ENCODE data around the gene CALD1.

The CALD1 gene

DNA sequence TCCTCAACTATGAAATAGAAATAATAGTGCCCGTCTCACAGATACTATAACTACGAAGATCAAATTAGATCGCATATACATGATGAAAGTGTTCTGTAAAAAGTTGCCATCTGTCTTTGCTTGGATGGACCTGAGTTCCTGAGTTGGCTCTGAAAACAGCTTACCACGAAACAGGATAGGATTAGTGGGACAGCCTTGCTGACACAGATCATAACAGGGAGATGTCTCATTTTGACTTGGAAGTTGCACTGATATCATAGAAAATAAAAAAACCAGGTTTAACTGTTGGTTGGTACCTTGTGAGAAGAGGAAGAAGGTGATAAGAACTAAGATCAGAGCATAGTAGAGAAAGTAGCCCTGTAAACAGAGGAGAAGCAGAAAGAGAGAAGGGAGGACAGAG, 127.6 kb downstream of the CALD1 start:
- H3K36me3 ChIP-seq, result no peaks in the 10 kb centered on the region
- no peaks in the 10 kb centered on the region for H3K9me3 ChIP-seq
- no peak overlapping the region for H3K4me3 ChIP-seq (ENCODE audit: low read depth in 1 of 2, low read length in 1 of 2)
- TF ChIP-seq, protein P1, sequence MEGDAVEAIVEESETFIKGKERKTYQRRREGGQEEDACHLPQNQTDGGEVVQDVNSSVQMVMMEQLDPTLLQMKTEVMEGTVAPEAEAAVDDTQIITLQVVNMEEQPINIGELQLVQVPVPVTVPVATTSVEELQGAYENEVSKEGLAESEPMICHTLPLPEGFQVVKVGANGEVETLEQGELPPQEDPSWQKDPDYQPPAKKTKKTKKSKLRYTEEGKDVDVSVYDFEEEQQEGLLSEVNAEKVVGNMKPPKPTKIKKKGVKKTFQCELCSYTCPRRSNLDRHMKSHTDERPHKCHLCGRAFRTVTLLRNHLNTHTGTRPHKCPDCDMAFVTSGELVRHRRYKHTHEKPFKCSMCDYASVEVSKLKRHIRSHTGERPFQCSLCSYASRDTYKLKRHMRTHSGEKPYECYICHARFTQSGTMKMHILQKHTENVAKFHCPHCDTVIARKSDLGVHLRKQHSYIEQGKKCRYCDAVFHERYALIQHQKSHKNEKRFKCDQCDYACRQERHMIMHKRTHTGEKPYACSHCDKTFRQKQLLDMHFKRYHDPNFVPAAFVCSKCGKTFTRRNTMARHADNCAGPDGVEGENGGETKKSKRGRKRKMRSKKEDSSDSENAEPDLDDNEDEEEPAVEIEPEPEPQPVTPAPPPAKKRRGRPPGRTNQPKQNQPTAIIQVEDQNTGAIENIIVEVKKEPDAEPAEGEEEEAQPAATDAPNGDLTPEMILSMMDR (IDR thresholded peaks at IDR 0.05), result no peak
- peaks cover 4 to 5% of the 10 kb centered on the region in 2 experiments for H3K4me1 ChIP-seq (ENCODE audit: control insufficient read depth in 1 of 2, insufficient read depth in 1 of 2, low read depth in 1 of 2, low read length in 1 of 2)
- H3K27ac ChIP-seq, result no peak overlapping the region
- no peaks in the 10 kb centered on the region for H3K27me3 ChIP-seq

DNA sequence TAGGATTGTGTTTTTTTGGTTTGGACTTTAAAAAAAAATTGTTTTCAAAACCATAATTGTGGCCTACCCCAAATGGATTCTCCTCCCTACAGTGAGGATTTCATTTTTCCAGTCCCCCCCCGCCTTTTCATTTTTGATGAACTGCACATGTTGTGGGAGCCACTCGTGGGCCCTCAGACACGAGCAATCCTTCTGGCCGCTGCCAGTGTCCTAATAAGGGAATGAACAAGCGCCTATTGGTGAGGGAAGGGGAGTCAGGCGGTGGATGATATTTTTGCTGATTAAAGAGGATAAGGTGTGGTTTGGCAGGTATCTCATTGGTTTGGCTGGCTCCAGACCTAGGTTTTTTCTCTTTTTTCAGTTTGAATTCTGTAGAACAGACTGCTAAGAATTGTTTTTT, 128.2 kb downstream of the CALD1 start:
- Histone ChIP-seq H3K4me1 (ENCODE audit: control insufficient read depth in 1 of 2, insufficient read depth in 1 of 2, low read depth in 1 of 2, low read length in 1 of 2) (peaks cover 4 to 5% of the 10 kb centered on the region in 2 experiments), H3K27ac (no peak overlapping the region), H3K36me3 (no peaks in the 10 kb centered on the region), H3K4me3 (ENCODE audit: low read depth in 1 of 2, low read length in 1 of 2) (no peak overlapping the region), H3K27me3 (no peaks in the 10 kb centered on the region), H3K9me3 (no peaks in the 10 kb centered on the region)
- TF ChIP-seq, protein P1 (IDR thresholded peaks at IDR 0.05), result no peak

DNA sequence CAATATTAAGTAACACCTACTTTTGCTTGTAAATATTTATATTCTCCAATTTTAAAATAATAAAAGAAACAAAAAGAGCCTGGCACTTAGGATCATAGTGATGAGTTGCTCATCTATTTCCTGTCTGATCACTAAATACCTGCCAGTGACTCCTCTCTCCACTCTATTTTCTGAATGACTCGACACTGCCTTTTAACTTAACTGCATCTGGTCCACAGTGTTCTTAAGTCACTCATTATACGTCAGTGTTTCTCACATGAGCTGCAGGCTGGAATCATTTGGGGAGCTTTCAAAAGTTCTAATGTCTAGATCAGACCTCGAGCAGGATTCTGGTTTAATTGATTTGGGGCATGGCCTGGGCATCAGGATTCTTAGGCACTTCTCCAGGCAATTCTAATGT, 128.9 kb downstream of the CALD1 start:
- Histone ChIP-seq H3K4me3 (ENCODE audit: low read depth in 1 of 2, low read length in 1 of 2) (no peak overlapping the region), H3K27me3 (no peaks in the 10 kb centered on the region), H3K9me3 (no peaks in the 10 kb centered on the region), H3K36me3 (no peaks in the 10 kb centered on the region), H3K4me1 (ENCODE audit: control insufficient read depth in 1 of 2, insufficient read depth in 1 of 2, low read depth in 1 of 2, low read length in 1 of 2) (peaks cover 4 to 5% of the 10 kb centered on the region in 2 experiments), H3K27ac (no peak overlapping the region)
- TF ChIP-seq, protein P1 (IDR thresholded peaks at IDR 0.05), result no peak

DNA sequence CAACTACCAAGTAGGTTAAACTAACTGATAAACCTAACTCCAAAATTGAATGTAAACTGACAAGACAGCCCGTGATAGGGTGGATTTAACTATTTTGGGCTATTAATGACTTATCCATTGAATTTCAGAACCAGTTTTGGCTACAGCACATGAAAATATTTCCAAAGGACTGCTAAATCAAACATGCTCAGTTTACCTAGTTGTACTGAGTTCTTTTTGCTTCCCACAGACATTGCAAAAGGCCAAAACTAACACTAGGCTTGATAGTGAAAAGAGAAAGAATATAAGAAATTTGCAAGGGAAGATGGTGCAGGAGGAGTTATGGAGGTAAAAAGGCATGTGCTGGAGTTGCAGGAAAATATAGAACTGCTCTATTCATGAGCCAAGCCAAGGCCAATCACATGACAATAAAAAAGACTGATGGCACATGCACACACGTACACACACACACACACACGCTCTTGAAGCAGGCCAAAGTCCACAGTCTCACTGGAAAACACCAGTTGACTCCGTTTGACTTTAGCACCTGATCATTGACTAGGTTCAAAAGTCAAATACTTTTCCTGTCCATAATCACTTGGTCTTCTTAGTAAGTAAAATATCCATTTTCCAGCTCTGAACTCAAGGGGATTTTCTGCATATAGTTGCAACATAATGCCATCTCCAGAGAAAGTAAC, 130.9 kb downstream of the CALD1 start:
- Histone ChIP-seq H3K9me3 (no peaks in the 10 kb centered on the region), H3K36me3 (no peaks in the 10 kb centered on the region), H3K27me3 (no peaks in the 10 kb centered on the region), H3K4me1 (ENCODE audit: control insufficient read depth in 1 of 2, insufficient read depth in 1 of 2, low read depth in 1 of 2, low read length in 1 of 2) (peaks cover under 1 to 2% of the 10 kb centered on the region in 2 experiments), H3K27ac (no peak overlapping the region), H3K4me3 (ENCODE audit: low read depth in 1 of 2, low read length in 1 of 2) (no peak overlapping the region)
- TF ChIP-seq, protein P1 (IDR thresholded peaks at IDR 0.05), result no peak

DNA sequence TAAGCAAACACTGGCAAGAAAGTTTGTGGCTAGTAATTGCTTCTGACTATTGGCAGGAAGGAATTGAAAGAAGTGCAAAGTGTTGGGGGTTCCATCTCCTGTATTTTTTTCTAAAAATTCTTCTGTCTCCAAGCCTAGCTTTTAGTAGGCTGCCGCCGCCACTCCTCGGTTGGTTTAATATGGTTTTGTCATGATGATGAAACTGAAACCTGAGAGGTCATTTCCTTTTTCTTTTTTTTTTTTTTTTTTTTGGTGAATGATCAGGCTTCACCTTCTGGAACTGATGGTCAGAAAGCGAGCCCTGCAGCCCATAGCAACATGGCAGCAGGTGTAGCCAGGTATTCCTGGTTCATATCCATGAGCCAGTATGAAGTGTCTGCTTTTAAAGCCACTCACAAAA, 131.5 kb downstream of the CALD1 start:
- Histone ChIP-seq H3K4me3 (ENCODE audit: low read depth in 1 of 2, low read length in 1 of 2) (no peak overlapping the region), H3K27ac (no peak overlapping the region)

More for the DNA sequence above, 131.5 kb downstream of the CALD1 start:
- Histone ChIP-seq H3K4me1 (ENCODE audit: control insufficient read depth in 1 of 2, insufficient read depth in 1 of 2, low read depth in 1 of 2, low read length in 1 of 2) (no peaks in the 10 kb centered on the region), H3K9me3 (no peaks in the 10 kb centered on the region), H3K27me3 (no peaks in the 10 kb centered on the region), H3K36me3 (no peaks in the 10 kb centered on the region)
- TF ChIP-seq, protein P1 (IDR thresholded peaks at IDR 0.05), result no peak

Measured in neutrophil (primary cell).